GM21390 (cell line): ENCODE measurements around the gene ZNF142.
"Not testable (repeated sequence)": the region's sequence is repeated elsewhere in the genome, so short reads cannot be mapped to it uniquely, and the experiment has no call there.

Source experiments
- ATAC-seq: cut with Tn5 transposase; IDR thresholded peaks from one replicate; pipeline ENCODE4 v1.9.1; 2021; ENCODE audit not compliant: unreplicated experiment

The ZNF142 gene

GRCh38 chr2:218659258-218659987 is at the start of gene ZNF142, which contains the start of gene BCS1L:
Gene ZNF142 (minus strand): TSS chr2:218659623. CDS start chr2:218656429, 3,194 bp downstream.
Gene BCS1L (plus strand): TSS chr2:218659683. CDS start chr2:218660988, 1,305 bp downstream.
- ATAC-seq, result peak; percentile 97

GRCh38 chr2:218708086-218708485 is 48.7 kb upstream of the ZNF142 start:
- ATAC-seq, result peak; percentile 27

- no peak for ATAC-seq
These were observed 43.9 kb upstream of the ZNF142 start for GRCh38 chr2:218703341-218703740.

GRCh38 chr2:218701806-218702205 is 42.4 kb upstream of the ZNF142 start:
- no peak for ATAC-seq

GRCh38 chr2:218698885-218699284 is 39.5 kb upstream of the ZNF142 start:
- ATAC-seq, result no peak

- no peak for ATAC-seq
These were observed 35.2 kb upstream of the ZNF142 start for GRCh38 chr2:218694405-218695145.

GRCh38 chr2:218691234-218691633 is 31.8 kb upstream of the ZNF142 start:
- ATAC-seq, result no peak

GRCh38 chr2:218687400-218688060 is 28.1 kb upstream of the ZNF142 start:
- ATAC-seq, result not testable (repeated sequence)

- no peak for ATAC-seq
These were observed 20.6 kb upstream of the ZNF142 start for GRCh38 chr2:218680061-218680460.

GRCh38 chr2:218679119-218679518 is 19.7 kb upstream of the ZNF142 start:
- ATAC-seq, result no peak

GRCh38 chr2:218671654-218672566 is 12.5 kb upstream of the ZNF142 start, which contains the start of the genes RNF25 and STK36:
Gene RNF25 (minus strand): TSS chr2:218672002. CDS start chr2:218671970, 32 bp downstream.
Gene STK36 (plus strand): TSS chr2:218672086. CDS start chr2:218672830, 744 bp downstream.
- peak; percentile 94 for ATAC-seq

GRCh38 chr2:218671097-218671653 is 11.8 kb upstream of the ZNF142 start:
- no peak for ATAC-seq

- ATAC-seq, result no peak
These were observed 5.2 kb upstream of the ZNF142 start for GRCh38 chr2:218664653-218665052.

- no peak for ATAC-seq
These were observed 4.5 kb upstream of the ZNF142 start for GRCh38 chr2:218663901-218664300.

GRCh38 chr2:218662827-218663226 is 3.4 kb upstream of the ZNF142 start:
- ATAC-seq, result no peak

GRCh38 chr2:218662377-218662776 is 3.0 kb upstream of the ZNF142 start:
- no peak for ATAC-seq

- no peak for ATAC-seq
These were observed 550 bp upstream of the ZNF142 start for GRCh38 chr2:218659988-218660358.

GRCh38 chr2:218658671-218659257 is 659 bp downstream of the ZNF142 start:
- peak; percentile 37 for ATAC-seq

- no peak for ATAC-seq
These were observed 3.7 kb downstream of the ZNF142 start for GRCh38 chr2:218655751-218656150.

GRCh38 chr2:218648787-218649100 is 10.7 kb downstream of the ZNF142 start:
- ATAC-seq, result no peak
